DOHH2 (cell line): ENCODE measurements around the gene NFATC3.

Source experiments
- H3F3A ChIP-seq: fragments of 200-600 bp; sonication (generic), shearing (Covaris generic); 2 replicates; pipeline ENCODE4 v1.6.0; 2016; ENCODE audit warnings: antibody characterized with exemption, mild to moderate bottlenecking; ENCODE audit not compliant: control insufficient read depth, insufficient read depth
- H3K27ac ChIP-seq: fragments of 200-600 bp; sonication (generic); 2 replicates; pipeline ENCODE4 v1.5.1; 2014; ENCODE audit warnings: low read depth, mild to moderate bottlenecking, low read length, moderate library complexity
- H3K27me3 ChIP-seq: fragments of 200-600 bp; sonication (generic); 2 replicates; pipeline ENCODE4 v1.6.1; 2014; ENCODE audit warnings: mild to moderate bottlenecking, low read length, mixed read lengths; ENCODE audit not compliant: control insufficient read depth
- H3K36me3 ChIP-seq: fragments of 200-600 bp; sonication (generic); 2 replicates; pipeline ENCODE4 v1.6.1; 2014; ENCODE audit warnings: mild to moderate bottlenecking, low read length, moderate library complexity, mixed read lengths; ENCODE audit not compliant: control insufficient read depth
- H3K4me1 ChIP-seq: fragments of 200-600 bp; sonication (generic); 2 replicates; pipeline ENCODE4 v1.6.1; 2014; ENCODE audit warnings: mild to moderate bottlenecking, low read length, mixed read lengths; ENCODE audit not compliant: control insufficient read depth
- H3K4me2 ChIP-seq: fragments of 200-600 bp; sonication (generic); 2 replicates; pipeline ENCODE4 v1.6.0; 2014; ENCODE audit warnings: mild to moderate bottlenecking, low read length, moderate library complexity
- H3K4me3 ChIP-seq: fragments of 200-600 bp; sonication (generic); 2 replicates; pipeline ENCODE4 v1.5.1; 2014; ENCODE audit warnings: mild to moderate bottlenecking, low read length, mixed read lengths
- H3K79me2 ChIP-seq: fragments of 200-600 bp; sonication (generic); 2 replicates; pipeline ENCODE4 v1.6.1; 2014; ENCODE audit warnings: mild to moderate bottlenecking, low read length, mixed read lengths; ENCODE audit not compliant: control insufficient read depth
- H3K9me2 ChIP-seq: fragments of 200-600 bp; sonication (generic); replicated peaks from 2 replicates; pipeline ENCODE4 v1.6.1; 2014; ENCODE audit warnings: mild to moderate bottlenecking, low read length, mixed read lengths; ENCODE audit not compliant: control insufficient read depth
- H3K9me3 ChIP-seq: fragments of 200-600 bp; sonication (generic); 2 replicates; pipeline ENCODE4 v1.6.1; 2014; ENCODE audit warnings: antibody characterized with exemption, low read length, mixed read lengths; ENCODE audit not compliant: control insufficient read depth, insufficient read depth
- H4K20me1 ChIP-seq: fragments of 200-600 bp; sonication (generic); 2 replicates; pipeline ENCODE4 v1.6.0; 2014; ENCODE audit warnings: low read depth, mild to moderate bottlenecking, antibody characterized with exemption, low read length, moderate library complexity; ENCODE audit not compliant: control insufficient read depth, insufficient read depth
- EZH2phosphoT487 ChIP-seq: fragments of 200-600 bp; sonication (generic); IDR thresholded peaks from 2 replicates; pipeline ENCODE4 v1.6.1; 2017; ENCODE audit warnings: borderline replicate concordance, mild to moderate bottlenecking, antibody characterized with exemption, low read length, moderate library complexity, mixed read lengths
- TF ChIP-seq, protein P1 (sequence below): fragments of 200-600 bp; sonication (generic); IDR thresholded peaks from one replicate; pipeline ENCODE4 v1.5.1; 2014; ENCODE audit warnings: antibody characterized with exemption, mild to moderate bottlenecking, low read depth, low read length; ENCODE audit not compliant: poor library complexity, severe bottlenecking

The NFATC3 gene

DNA sequence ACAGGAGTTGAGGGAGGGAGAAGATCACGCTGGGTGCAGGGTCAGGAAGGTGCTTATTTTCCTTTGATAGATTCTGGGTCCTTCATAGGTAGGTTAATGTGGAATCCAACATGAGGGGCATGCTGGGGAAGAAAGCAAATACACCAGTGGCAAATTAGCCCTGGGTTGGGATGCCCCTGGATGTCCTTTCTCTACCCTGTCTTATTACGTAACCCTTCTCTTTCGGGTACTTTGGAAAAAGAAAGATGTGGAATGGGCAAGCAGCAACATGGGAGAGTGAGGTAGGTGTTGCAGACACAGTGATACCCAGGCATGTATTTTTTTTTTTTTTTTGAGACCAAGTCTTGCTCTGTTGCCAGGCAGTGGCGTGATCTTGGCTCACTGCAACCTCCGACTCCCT lies 188.3 kb downstream of the NFATC3 start:
- H3K36me3 ChIP-seq = peaks cover 69% of the 10 kb centered on the region
- peaks cover 83% of the 10 kb centered on the region for H3K79me2 ChIP-seq
- H3K27ac ChIP-seq = 0 out of 2 replicates have a peak overlapping the region, but pooled peaks have one; percentile 4
- no peaks in the 10 kb centered on the region for H3K9me2 ChIP-seq
- peak overlapping the region; percentile 17; the same call in 1 of the 2 replicates for H3K4me2 ChIP-seq
- no peak for TF ChIP-seq EZH2phosphoT487
- TF ChIP-seq, protein P1, sequence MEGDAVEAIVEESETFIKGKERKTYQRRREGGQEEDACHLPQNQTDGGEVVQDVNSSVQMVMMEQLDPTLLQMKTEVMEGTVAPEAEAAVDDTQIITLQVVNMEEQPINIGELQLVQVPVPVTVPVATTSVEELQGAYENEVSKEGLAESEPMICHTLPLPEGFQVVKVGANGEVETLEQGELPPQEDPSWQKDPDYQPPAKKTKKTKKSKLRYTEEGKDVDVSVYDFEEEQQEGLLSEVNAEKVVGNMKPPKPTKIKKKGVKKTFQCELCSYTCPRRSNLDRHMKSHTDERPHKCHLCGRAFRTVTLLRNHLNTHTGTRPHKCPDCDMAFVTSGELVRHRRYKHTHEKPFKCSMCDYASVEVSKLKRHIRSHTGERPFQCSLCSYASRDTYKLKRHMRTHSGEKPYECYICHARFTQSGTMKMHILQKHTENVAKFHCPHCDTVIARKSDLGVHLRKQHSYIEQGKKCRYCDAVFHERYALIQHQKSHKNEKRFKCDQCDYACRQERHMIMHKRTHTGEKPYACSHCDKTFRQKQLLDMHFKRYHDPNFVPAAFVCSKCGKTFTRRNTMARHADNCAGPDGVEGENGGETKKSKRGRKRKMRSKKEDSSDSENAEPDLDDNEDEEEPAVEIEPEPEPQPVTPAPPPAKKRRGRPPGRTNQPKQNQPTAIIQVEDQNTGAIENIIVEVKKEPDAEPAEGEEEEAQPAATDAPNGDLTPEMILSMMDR = no peak
- H3F3A ChIP-seq = peaks cover 6% of the 10 kb centered on the region; the same call in 1 of the 2 replicates
- H3K4me3 ChIP-seq = no peak overlapping the region
- H4K20me1 ChIP-seq = 0 out of 2 replicates have a peak, but pooled peaks cover 2% of the 10 kb centered on the region
- no peaks in the 10 kb centered on the region for H3K9me3 ChIP-seq
- H3K27me3 ChIP-seq = no peaks in the 10 kb centered on the region
- peaks cover 52% of the 10 kb centered on the region for H3K4me1 ChIP-seq

DNA sequence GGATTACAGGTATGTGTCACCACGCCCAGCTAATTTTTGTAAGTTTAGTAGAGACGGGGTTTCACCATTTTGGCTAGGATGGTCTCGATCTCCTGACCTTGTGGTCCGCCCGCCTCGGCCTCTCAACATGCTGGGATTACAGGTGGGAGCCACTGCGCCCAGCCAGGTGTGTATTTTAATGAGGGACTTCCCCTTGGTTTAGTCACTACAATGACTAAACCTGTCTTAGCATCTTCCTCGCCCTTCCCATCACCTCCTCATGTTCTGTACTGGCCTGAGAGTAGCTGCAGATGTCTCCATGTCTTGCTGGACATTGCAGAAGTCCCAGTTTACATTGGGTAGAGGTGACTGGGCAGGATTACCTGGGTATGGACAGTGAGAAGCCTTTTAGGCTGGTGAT lies 188.7 kb downstream of the NFATC3 start:
- Histone ChIP-seq H3K9me3 (no peaks in the 10 kb centered on the region), H3K27ac (no peak overlapping the region), H3K27me3 (no peaks in the 10 kb centered on the region), H3K4me1 (peaks cover 52% of the 10 kb centered on the region), H4K20me1 (0 out of 2 replicates have a peak, but pooled peaks cover 2% of the 10 kb centered on the region), H3K36me3 (peaks cover 67% of the 10 kb centered on the region), H3K4me3 (no peak overlapping the region), H3K9me2 (no peaks in the 10 kb centered on the region), H3K4me2 (no peak overlapping the region), H3F3A (peaks cover 6% of the 10 kb centered on the region; the same call in 1 of the 2 replicates), H3K79me2 (peaks cover 79% of the 10 kb centered on the region)
- TF ChIP-seq, protein P1 = no peak
- TF ChIP-seq EZH2phosphoT487 = no peak

DNA sequence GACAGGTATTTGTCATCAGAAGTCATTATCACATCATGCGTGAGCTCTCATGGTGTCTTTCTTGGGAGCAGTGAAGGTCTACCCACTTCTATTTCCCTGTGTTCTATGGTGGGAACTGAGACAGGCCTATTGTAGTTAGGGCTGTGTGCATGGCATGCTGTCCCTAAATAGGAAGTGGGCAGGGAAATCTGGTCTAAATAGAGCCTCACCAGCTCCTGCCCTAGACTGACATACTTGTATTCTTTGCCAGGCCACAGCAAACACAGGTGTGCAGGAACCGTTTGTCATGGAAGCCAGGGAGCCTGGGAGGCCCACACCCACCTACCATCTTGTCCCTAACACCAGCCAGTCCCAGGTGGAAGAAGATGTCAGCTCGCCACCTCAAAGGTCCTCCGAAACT lies 189.3 kb downstream of the NFATC3 start:
- peaks cover 6% of the 10 kb centered on the region; the same call in 1 of the 2 replicates for H3F3A ChIP-seq
- no peak overlapping the region for H3K4me3 ChIP-seq
- no peak overlapping the region for H3K27ac ChIP-seq
- peaks cover 52% of the 10 kb centered on the region for H3K4me1 ChIP-seq
- no peaks in the 10 kb centered on the region for H3K27me3 ChIP-seq
- no peaks in the 10 kb centered on the region for H3K9me2 ChIP-seq
- peaks cover 62% of the 10 kb centered on the region for H3K36me3 ChIP-seq
- 0 out of 2 replicates have a peak, but pooled peaks cover 2% of the 10 kb centered on the region for H4K20me1 ChIP-seq
- TF ChIP-seq, protein P1 = no peak
- TF ChIP-seq EZH2phosphoT487 = no peak
- peak overlapping the region; percentile 46; the same call in 1 of the 2 replicates for H3K4me2 ChIP-seq
- H3K9me3 ChIP-seq = no peaks in the 10 kb centered on the region
- peaks cover 77% of the 10 kb centered on the region for H3K79me2 ChIP-seq
